ENCODE results near the gene LDLRAD3. TPM values are rescaled to one million over a fixed set of nuclear protein-coding genes. Genes with fewer than 3 reads are reported as not detected.
"Not testable (repeated sequence)": the region's sequence is repeated elsewhere in the genome, so short reads cannot be mapped to it uniquely, and the experiment has no call there.

LDLRAD3 gene
- total RNA-seq, 1 donor from 2014 or later: 14.9 TPM

- no peak for DNase-seq (ENCODE audit: low spot score)
Observed at GRCh38 chr11:35994421-35994820, 50.6 kb downstream of the LDLRAD3 start.

GRCh38 chr11:35995681-35996271 is 51.9 kb downstream of the LDLRAD3 start:
- no peak for DNase-seq (ENCODE audit: low spot score)

GRCh38 chr11:35997902-35998520 is 54.1 kb downstream of the LDLRAD3 start:
- no peak for DNase-seq (ENCODE audit: low spot score)

DNA sequence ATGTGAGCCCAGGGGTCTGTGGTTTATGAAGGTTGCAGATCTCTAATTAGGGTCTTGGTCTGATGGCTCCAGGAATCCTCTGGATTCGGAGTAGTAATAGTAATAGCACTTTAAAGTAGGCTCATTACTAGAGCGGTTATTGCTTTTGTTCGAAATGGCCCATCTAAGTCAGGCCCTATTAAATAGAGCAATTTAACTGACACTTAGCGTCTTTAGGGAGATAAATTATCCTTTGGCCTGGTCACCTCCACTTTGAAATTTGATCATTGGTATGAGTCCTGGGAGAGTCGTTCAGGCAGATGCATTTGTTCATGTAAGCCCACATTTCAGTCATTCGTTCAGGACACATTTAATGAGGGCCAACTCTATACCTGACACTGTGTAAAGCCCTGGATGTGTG is 54.8 kb downstream of the LDLRAD3 start:
- no peak for DNase-seq (ENCODE audit: low spot score)

- DNase-seq (ENCODE audit: low spot score): no peak
Observed at GRCh38 chr11:36000616-36001190, 56.8 kb downstream of the LDLRAD3 start.

- DNase-seq (ENCODE audit: low spot score): no peak
Observed at GRCh38 chr11:36002196-36002595, 58.3 kb downstream of the LDLRAD3 start.

DNA sequence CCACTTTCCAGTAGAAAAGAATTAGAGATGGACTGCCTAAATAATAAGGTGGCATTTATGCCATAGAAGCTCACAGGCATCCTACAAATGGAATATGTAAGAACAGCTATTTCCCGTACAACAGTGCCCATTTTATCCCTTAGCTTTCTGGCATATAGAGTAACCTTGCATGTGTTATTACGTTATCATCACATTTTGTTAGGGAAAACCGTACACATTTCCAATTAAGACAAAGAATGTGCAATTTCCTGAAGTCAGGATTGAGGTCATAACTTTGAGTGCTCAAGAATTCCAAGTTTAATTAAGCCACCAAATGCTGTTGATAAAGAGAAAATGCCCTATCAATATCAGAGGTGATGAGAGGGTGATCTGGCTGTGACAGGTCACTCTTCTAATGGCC is 58.9 kb downstream of the LDLRAD3 start:
- DNase-seq (ENCODE audit: low spot score): no peak

GRCh38 chr11:36006556-36006955 is 62.7 kb downstream of the LDLRAD3 start:
- DNase-seq (ENCODE audit: low spot score): no peak

DNA sequence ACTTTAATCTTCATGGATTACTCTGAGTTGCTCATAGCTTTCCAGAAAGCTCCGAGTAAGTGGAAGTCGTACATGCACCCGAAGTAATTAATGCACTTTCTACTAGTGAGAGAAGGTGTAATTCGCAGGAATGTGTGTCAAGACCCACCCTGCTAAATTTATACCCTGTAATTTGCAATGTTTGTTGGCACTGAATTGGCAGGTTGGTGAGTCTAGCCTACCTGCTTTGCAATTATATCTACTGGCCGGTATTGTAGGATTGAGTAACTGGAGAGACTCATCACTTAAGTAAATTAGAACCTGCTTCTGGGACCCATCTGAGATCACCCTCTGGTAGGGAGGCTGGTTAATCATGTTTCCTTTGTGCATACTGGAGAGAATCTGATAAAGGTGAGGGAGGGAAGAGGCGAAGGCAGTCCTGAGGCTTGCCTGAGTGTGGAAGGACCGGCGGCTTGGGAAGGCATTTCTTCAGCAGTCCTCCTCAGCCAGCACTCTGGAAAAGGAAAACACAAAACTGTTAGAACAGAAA is 63.3 kb downstream of the LDLRAD3 start:
- DNase-seq (ENCODE audit: low spot score): no peak

DNA sequence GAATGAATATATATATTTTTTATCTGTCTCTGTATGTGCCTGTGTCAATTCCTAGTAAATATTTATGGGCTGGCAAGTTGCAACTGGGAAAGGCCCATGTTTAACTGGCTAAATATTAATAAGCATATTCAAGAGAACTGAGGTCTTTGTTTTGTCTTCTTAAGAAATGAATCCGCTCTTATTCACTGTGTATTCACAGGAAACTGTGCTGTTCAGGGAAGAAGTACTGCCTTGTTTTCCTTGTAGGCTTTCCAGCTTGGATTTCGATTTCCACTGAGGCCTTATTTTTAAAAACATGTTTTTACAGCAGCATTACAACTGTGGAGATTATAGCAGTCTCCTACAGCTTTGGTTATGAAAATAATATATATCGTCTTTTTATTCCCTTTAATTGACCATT is 64.7 kb downstream of the LDLRAD3 start:
- no peak for DNase-seq (ENCODE audit: low spot score)

- DNase-seq (ENCODE audit: low spot score): no peak
Observed at GRCh38 chr11:36009473-36009872, 65.6 kb downstream of the LDLRAD3 start.

- DNase-seq (ENCODE audit: low spot score): no peak
Observed at GRCh38 chr11:36010010-36010740, 66.3 kb downstream of the LDLRAD3 start.

- no peak for DNase-seq (ENCODE audit: low spot score)
Observed at GRCh38 chr11:36011574-36011973, 67.7 kb downstream of the LDLRAD3 start.

- DNase-seq (ENCODE audit: low spot score): no peak
Observed at GRCh38 chr11:36012455-36012854, 68.6 kb downstream of the LDLRAD3 start.

GRCh38 chr11:36012979-36013378 is 69.1 kb downstream of the LDLRAD3 start:
- no peak for DNase-seq (ENCODE audit: low spot score)

DNA sequence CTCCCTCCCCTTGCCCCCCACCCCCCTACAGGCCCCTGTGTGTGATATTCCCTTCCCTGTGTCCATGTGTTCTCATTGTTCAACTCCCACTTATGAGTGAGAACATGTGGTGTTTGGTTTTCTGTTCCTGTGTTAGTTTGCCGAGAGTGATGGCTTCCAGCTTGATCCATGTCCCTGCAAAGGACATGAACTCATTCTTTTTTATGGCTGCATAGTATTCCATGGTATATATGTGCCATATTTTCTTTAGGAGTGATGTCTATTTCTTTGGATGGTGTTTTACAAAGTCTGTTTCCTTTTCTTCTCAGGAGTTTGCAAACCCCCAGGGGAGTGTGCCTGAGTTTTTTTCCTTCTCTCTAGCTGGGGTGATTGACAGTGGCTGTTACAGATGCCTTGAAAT is 69.6 kb downstream of the LDLRAD3 start:
- not testable (repeated sequence) for DNase-seq (ENCODE audit: low spot score)

GRCh38 chr11:36013950-36014897 is 70.4 kb downstream of the LDLRAD3 start:
- no peak for DNase-seq (ENCODE audit: low spot score)

DNA sequence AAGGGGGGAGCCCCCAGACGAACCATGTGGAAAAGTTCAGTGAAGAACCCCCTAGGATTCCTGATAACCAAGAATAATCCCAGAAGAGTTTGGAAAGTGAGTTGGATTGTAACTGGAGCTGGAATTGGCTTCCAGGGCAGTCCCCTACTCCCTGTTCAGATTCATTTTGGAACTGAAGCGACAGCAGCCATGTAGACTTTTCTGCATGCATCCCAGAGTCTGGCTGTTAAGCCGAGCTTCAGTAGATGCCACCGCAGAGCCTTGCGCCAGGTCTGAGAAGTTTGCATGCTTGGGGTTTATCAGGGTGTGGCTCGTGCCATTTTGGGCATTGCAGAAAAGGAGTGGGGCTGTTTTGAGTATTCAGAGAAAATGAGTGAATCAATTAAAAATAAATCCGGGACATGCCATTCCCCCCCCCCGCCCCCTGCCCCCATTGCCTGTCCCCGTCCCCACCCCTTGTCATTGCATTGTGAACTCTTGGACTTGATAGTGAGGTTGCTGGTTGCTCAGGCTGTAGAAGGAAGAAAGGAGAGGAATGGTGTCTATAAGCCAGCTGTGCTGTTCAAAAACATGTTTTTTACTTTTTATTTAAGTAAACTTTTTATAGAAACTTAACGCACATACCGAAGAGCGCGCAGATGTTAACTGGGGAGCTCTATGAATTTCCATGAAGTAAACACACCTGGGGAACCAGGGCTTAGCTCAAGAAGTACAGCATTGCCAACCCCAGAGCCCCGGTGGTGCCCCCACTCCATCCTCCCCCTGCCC is 71.2 kb downstream of the LDLRAD3 start:
- DNase-seq (ENCODE audit: low spot score): no peak

- no peak for DNase-seq (ENCODE audit: low spot score)
Observed at GRCh38 chr11:36015799-36016198, 71.9 kb downstream of the LDLRAD3 start.

- no peak for DNase-seq (ENCODE audit: low spot score)
Observed at GRCh38 chr11:36016263-36016662, 72.4 kb downstream of the LDLRAD3 start.

- no peak for DNase-seq (ENCODE audit: low spot score)
Observed at GRCh38 chr11:36016709-36017108, 72.8 kb downstream of the LDLRAD3 start.
